ENCODE data around the gene SDR39U1. TPM values are rescaled to one million over a fixed set of nuclear protein-coding genes. Genes with fewer than 3 reads are reported as not detected.

SDR39U1 gene
- total RNA-seq, 2 experiments from 2014 or later, result 71.7 to 74.7 TPM

GRCh38 chr14:24441904-24442239, 704 bp downstream of the SDR39U1 start:
- H3K36me3 Mint-ChIP-seq (ENCODE audit: low read depth), result peaks cover 60% of the 10 kb centered on the region
- POLR2A ChIA-PET, result interaction anchor here (0.6 to 4.9 kb wide), 14 partner anchors 11 to 1120 kb away, joined by 3 to 116 read pairs (median 5); partner anchors contain the start of genes ADCY4, CBLN3, CHMP4A and CIDEB
- Histone ChIP-seq H3K27ac (ENCODE audit: low read depth in 1 of 2, low read length in 2 of 2) (peak overlapping the region; percentile 93 to 99), H3K4me3 (ENCODE audit: low read length) (peak overlapping the region; percentile 88), H3K4me1 (ENCODE audit: insufficient read depth, low read length) (peaks cover 38% of the 10 kb centered on the region), H3K9me3 (ENCODE audit: control insufficient read depth in 1 of 2, insufficient read depth in 1 of 2, low read length in 2 of 2) (no peaks in the 10 kb centered on the region), H3K27me3 (ENCODE audit: control insufficient read depth in 1 of 2, insufficient read depth in 2 of 2, low read length in 2 of 2) (no peaks in the 10 kb centered on the region), H3K36me3 (ENCODE audit: insufficient read depth, low read length) (peaks cover 47% of the 10 kb centered on the region)
- H3K9me3 Mint-ChIP-seq, result no peaks in the 10 kb centered on the region
- CTCF ChIA-PET, result interaction anchor here (0.8 to 2.3 kb wide), 7 partner anchors 9 to 200 kb away, joined by 3 to 21 read pairs (median 4); partner anchors contain the start of genes CBLN3, KHNYN, RABGGTA and TINF2
- H3K4me3 Mint-ChIP-seq, result peak overlapping the region; percentile 88
- peak overlapping the region; percentile 90 for H3K27ac Mint-ChIP-seq
- H3K27me3 Mint-ChIP-seq, result no peaks in the 10 kb centered on the region
- DNase-seq (no peak), ATAC-seq (ENCODE audit: poor library complexity) (no peak)
- TF ChIP-seq, protein P1, sequence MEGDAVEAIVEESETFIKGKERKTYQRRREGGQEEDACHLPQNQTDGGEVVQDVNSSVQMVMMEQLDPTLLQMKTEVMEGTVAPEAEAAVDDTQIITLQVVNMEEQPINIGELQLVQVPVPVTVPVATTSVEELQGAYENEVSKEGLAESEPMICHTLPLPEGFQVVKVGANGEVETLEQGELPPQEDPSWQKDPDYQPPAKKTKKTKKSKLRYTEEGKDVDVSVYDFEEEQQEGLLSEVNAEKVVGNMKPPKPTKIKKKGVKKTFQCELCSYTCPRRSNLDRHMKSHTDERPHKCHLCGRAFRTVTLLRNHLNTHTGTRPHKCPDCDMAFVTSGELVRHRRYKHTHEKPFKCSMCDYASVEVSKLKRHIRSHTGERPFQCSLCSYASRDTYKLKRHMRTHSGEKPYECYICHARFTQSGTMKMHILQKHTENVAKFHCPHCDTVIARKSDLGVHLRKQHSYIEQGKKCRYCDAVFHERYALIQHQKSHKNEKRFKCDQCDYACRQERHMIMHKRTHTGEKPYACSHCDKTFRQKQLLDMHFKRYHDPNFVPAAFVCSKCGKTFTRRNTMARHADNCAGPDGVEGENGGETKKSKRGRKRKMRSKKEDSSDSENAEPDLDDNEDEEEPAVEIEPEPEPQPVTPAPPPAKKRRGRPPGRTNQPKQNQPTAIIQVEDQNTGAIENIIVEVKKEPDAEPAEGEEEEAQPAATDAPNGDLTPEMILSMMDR (IDR thresholded peaks at IDR 0.05), result no peak
- intact Hi-C loops (cut with DNase I, micrococcal nuclease), result loop anchor here (1.0 to 10.0 kb wide), 5 partner anchors 11 to 1137 kb away; partner anchors contain the start of genes AP1G2 (in 1 of the 2), BCL2L2 (in 1 of the 2), CBLN3 (in 1 of the 2) and GMPR2 (in 1 of the 2)
- H3K4me1 Mint-ChIP-seq (ENCODE audit: low read depth), result peaks cover 59% of the 10 kb centered on the region

DNA sequence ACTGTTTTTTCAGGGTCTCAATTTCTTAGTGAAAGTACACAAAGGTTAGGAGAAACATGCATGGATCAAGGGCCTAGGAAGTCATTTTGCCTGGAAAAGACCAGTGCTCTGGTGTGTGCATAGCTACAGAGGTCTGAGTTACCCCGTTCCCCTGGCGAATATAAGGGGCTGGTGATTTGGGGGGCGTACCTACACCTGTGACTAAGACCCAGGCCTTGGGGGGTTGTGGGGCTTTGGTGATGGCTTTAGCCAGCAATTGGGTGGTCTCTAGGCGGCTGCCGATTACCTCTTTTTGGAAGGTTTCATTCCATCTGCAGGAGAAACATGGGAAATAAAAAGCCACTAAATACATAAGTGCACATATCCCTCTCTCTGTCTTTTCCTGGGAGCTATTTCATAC, 1.1 kb downstream of the SDR39U1 start:
- DNase-seq (no peak), ATAC-seq (ENCODE audit: poor library complexity) (no peak)
- Histone ChIP-seq H3K36me3 (ENCODE audit: insufficient read depth, low read length) (peaks cover 51% of the 10 kb centered on the region), H3K4me1 (ENCODE audit: insufficient read depth, low read length) (peaks cover 42% of the 10 kb centered on the region), H3K9me3 (ENCODE audit: control insufficient read depth in 1 of 2, insufficient read depth in 1 of 2, low read length in 2 of 2) (no peaks in the 10 kb centered on the region), H3K4me3 (ENCODE audit: low read length) (peak overlapping the region; percentile 88), H3K27ac (ENCODE audit: low read depth in 1 of 2, low read length in 2 of 2) (peak overlapping the region; percentile 93 to 99), H3K27me3 (ENCODE audit: control insufficient read depth in 1 of 2, insufficient read depth in 2 of 2, low read length in 2 of 2) (no peaks in the 10 kb centered on the region)
- ChIA-PET CTCF (interaction anchor here (0.8 to 2.3 kb wide), 6 partner anchors 8 to 200 kb away, joined by 3 to 21 read pairs (median 5); partner anchors contain the start of genes CBLN3, KHNYN and TINF2), POLR2A (interaction anchor here (0.6 to 4.9 kb wide), 11 partner anchors 11 to 1120 kb away, joined by 3 to 116 read pairs (median 5); partner anchors contain the start of genes ADCY4, CBLN3, CHMP4A and CIDEB)
- no peaks in the 10 kb centered on the region for H3K9me3 Mint-ChIP-seq
- H3K4me1 Mint-ChIP-seq (ENCODE audit: low read depth), result peaks cover 63% of the 10 kb centered on the region
- H3K4me3 Mint-ChIP-seq, result peak overlapping the region; percentile 88
- TF ChIP-seq, protein P1 (IDR thresholded peaks at IDR 0.05), result no peak
- H3K36me3 Mint-ChIP-seq (ENCODE audit: low read depth), result peaks cover 64% of the 10 kb centered on the region
- H3K27me3 Mint-ChIP-seq, result no peaks in the 10 kb centered on the region
- intact Hi-C loops (cut with DNase I, micrococcal nuclease), result loop anchor here in 1 of 2 experiments (5.0 to 10.0 kb wide), 3 partner anchors 209 to 1137 kb away; partner anchors contain the start of genes AP1G2, BCL2L2, GMPR2 and NEDD8
- peak overlapping the region; percentile 90 for H3K27ac Mint-ChIP-seq

DNA sequence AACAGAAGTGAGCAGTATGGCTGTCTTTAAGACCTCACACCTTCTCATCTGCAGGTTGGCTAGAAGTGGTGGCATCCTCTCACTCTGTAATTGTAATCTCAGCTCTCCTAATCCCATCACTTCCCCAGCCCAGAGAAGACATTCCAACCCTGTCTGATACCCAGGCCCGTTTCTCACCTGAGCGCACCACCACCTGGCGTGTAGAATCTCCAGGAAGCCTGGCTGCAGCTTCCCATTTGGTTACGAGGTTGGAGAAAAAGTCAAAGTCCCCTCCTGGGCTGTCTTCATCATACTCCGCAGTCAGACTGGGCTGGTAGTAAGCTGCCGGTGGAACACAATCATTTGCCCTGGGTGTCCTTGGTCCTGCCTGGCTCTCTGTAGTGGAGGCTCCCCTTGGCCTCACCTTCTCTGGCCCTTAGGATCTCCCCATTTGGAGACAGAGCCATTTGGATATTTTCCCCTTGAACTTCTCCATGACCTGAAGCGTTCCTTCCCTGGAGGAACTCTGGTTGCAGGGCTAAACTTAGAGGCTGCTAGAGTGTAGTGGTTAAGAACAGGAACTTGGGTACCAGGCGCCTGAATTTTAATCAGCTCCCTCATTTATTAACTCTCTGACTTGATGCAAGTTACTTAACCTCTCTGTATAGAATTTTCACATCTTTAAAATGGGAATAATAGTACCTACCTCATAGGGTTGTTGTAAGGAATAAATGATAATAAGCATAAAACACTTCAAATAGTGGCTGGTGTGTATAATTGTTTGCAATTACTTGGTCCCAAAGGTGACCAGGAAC, 1.8 kb downstream of the SDR39U1 start:
- Histone ChIP-seq H3K4me3 (ENCODE audit: low read length) (no peak overlapping the region), H3K36me3 (ENCODE audit: insufficient read depth, low read length) (peaks cover 58% of the 10 kb centered on the region), H3K4me1 (ENCODE audit: insufficient read depth, low read length) (peaks cover 46% of the 10 kb centered on the region), H3K9me3 (ENCODE audit: control insufficient read depth in 1 of 2, insufficient read depth in 1 of 2, low read length in 2 of 2) (no peaks in the 10 kb centered on the region), H3K27me3 (ENCODE audit: control insufficient read depth in 1 of 2, insufficient read depth in 2 of 2, low read length in 2 of 2) (no peaks in the 10 kb centered on the region), H3K27ac (ENCODE audit: low read depth in 1 of 2, low read length in 2 of 2) (peak overlapping the region in 1 of 2 donors; percentile 99)
- CTCF ChIA-PET, result interaction anchor here (1.3 to 2.3 kb wide), 3 partner anchors 9 to 199 kb away, joined by 4 to 21 read pairs (median 6); partner anchors contain the start of genes CBLN3, KHNYN and TINF2
- DNase-seq (no peak), ATAC-seq (ENCODE audit: poor library complexity) (no peak)
- TF ChIP-seq, protein P1 (IDR thresholded peaks at IDR 0.05), result no peak
- Mint-ChIP-seq H3K36me3 (ENCODE audit: low read depth) (peaks cover 70% of the 10 kb centered on the region), H3K9me3 (no peaks in the 10 kb centered on the region), H3K4me1 (ENCODE audit: low read depth) (peaks cover 69% of the 10 kb centered on the region), H3K27me3 (no peaks in the 10 kb centered on the region), H3K27ac (peak overlapping the region; percentile 90), H3K4me3 (peak overlapping the region; percentile 88)
- intact Hi-C loops (cut with DNase I, micrococcal nuclease), result loop anchor here in 1 of 2 experiments (5.0 to 10.0 kb wide), 3 partner anchors 209 to 1136 kb away; partner anchors contain the start of genes AP1G2, BCL2L2, GMPR2 and NEDD8
- POLR2A ChIA-PET, result interaction anchor here (1.6 to 4.9 kb wide), 4 partner anchors 10 to 1119 kb away, joined by 5 to 116 read pairs (median 16); partner anchors contain the start of genes ADCY4, CBLN3, KHNYN and PABPN1
